ENCODE measurements around the gene ING3.

- no peak for TF ChIP-seq SMAD3 (CRISPR knock-in tag; conservative IDR thresholded peaks at IDR 0.05)
- no peak for TF ChIP-seq SPI1 (IDR thresholded peaks at IDR 0.05; ENCODE audit: borderline replicate concordance, low read depth, low read length)
- no peak for TF ChIP-seq TAF1 (IDR thresholded peaks at IDR 0.05; ENCODE audit: control insufficient read depth, extremely low read depth, insufficient read depth, low read length, severe bottlenecking)
- no peak for TF ChIP-seq EGR1 (conservative IDR thresholded peaks at IDR 0.05)
- TF ChIP-seq KDM5B (IDR thresholded peaks at IDR 0.05; ENCODE audit: insufficient replicate concordance, low read depth, low read length): no peak
- no peak for TF ChIP-seq NRF1 (conservative IDR thresholded peaks at IDR 0.05 in 1 of 2, IDR thresholded peaks at IDR 0.05 in 1 of 2)
These were observed 40.6 kb downstream of the ING3 start for GRCh38 chr7:120991161-120991560.
